Neural progenitor cell (in vitro differentiated cells): Measurements from ENCODE around the gene CACNA1C.

Source experiments
- EZH2 ChIP-seq: fragments of 200-600 bp; sonication (generic); IDR thresholded peaks from 2 replicates; pipeline ENCODE4 v1.6.1; 2017; ENCODE audit warnings: antibody characterized with exemption, mild to moderate bottlenecking, moderate library complexity
- EZH2phosphoT487 ChIP-seq: fragments of 200-600 bp; sonication (generic); IDR thresholded peaks from 2 replicates; pipeline ENCODE4 v1.6.1; 2017; ENCODE audit warnings: antibody characterized with exemption
- TF ChIP-seq, protein P1 (sequence below): fragments of 200-600 bp; sonication (generic); IDR thresholded peaks from 2 replicates; pipeline ENCODE4 v1.5.1; 2017; ENCODE audit warnings: antibody characterized with exemption, mild to moderate bottlenecking

DNA sequence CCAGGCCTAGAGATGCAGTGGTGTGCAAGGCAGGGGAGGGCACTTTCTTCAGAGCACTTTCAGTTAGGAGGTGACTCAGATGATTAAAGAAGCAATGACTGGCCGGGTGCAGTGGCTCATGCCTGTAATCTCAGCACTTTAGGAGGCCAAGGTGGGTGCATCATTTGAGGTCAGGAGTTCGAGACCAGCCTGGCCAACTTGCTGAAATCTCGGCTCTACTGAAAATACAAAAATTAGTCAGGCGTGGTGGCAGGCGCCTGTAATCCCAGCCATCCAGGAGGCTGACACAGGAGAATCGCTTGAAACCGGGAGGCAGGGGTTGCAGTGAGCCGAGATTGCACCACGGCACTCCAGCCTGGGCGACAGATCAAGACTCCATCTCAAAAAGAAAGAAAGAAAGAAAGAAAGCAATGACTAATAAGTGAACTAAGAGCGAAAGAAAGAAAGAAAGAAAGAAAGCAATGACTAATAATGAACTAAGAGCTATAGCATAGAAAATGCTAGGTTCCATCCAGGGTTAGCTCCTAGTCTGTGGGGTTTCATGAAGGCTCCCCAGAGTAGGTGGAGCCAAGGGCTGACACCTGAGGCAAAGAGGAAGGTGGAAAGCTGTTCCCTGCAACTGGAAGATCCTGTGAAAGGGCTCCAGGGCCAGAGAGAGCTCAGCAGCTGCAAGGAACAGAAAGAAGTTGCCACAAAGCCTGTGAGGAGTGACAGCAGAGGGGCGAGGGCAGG, 334.5 kb downstream of the CACNA1C start:
- TF ChIP-seq, protein P1, sequence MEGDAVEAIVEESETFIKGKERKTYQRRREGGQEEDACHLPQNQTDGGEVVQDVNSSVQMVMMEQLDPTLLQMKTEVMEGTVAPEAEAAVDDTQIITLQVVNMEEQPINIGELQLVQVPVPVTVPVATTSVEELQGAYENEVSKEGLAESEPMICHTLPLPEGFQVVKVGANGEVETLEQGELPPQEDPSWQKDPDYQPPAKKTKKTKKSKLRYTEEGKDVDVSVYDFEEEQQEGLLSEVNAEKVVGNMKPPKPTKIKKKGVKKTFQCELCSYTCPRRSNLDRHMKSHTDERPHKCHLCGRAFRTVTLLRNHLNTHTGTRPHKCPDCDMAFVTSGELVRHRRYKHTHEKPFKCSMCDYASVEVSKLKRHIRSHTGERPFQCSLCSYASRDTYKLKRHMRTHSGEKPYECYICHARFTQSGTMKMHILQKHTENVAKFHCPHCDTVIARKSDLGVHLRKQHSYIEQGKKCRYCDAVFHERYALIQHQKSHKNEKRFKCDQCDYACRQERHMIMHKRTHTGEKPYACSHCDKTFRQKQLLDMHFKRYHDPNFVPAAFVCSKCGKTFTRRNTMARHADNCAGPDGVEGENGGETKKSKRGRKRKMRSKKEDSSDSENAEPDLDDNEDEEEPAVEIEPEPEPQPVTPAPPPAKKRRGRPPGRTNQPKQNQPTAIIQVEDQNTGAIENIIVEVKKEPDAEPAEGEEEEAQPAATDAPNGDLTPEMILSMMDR: no peak
- TF ChIP-seq EZH2phosphoT487 (no peak), EZH2 (no peak)
